ENCODE data around the gene PLXNB2. TPM values are rescaled to one million over a fixed set of nuclear protein-coding genes. Genes with fewer than 3 reads are reported as not detected.

The PLXNB2 gene
- total RNA-seq, 1 donor from 2014 or later, result 44.4 TPM

DNA sequence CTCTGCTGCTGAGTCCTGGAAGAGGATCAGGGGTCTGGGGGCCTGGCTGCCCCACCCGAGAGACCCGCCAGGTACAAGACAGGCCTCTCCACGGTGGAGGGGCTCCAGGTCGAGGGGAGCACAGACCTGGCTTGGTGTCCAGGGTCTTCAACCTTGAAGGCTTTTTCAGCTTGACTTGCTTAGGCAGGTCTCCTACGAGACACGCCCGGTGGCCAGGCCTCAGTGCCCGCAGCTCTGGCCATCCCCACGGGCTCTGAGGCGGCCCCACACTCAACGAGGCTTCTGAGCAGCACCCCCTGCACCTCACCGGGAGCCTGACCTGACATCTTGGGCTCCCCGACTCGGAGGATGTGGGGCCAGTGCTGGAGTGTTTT is 6.6 kb upstream of the PLXNB2 start:
- DNase-seq (ENCODE audit: low spot score in 2 of 2), result no peak
- FAIRE-seq, result no peak

DNA sequence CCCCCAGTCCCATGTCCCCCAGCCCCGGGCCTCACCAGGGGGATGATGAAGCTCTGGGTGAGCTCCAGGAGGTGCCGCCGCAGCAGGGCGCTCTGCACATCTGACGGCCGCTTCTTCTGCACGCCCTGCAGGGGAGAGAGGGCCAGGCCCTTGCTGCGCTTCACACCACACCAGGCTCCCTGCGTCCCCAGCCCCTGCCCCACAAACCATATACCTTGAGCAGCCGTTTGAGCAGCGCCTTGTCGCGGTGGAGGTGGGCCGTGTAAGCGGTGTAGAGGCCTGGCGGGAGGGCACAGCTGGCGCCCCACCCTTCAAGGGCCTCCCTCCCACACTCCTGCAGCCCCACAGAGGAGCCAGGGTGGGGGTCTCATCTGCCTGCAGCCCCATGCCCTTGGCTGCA is 6.2 kb upstream of the PLXNB2 start:
- FAIRE-seq, result no peak

DNA sequence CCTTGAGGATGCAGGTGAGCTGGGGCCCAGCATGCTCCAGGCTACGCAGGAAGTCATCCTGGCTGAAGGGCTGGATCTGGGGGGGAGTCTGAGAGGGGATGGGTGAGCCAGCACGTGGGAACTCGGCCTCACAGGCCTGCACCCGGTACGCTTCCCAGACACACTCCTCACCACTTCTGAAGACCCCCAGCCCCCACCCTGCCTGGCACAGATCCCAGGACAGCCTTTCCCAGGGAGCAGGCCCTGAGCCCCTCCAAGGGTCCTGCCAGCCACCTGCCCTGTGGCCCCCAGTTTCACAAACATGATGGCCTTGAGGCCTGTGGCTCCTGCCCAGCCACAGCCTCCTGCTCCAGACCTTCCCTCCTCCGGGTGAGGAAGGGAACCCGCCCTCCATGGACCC is 5.6 kb upstream of the PLXNB2 start:
- no peak for DNase-seq (ENCODE audit: low spot score in 2 of 2)
- no peak for FAIRE-seq

More for the DNA sequence above, 6.2 kb upstream of the PLXNB2 start:
- no peak for DNase-seq (ENCODE audit: low spot score in 2 of 2)

DNA sequence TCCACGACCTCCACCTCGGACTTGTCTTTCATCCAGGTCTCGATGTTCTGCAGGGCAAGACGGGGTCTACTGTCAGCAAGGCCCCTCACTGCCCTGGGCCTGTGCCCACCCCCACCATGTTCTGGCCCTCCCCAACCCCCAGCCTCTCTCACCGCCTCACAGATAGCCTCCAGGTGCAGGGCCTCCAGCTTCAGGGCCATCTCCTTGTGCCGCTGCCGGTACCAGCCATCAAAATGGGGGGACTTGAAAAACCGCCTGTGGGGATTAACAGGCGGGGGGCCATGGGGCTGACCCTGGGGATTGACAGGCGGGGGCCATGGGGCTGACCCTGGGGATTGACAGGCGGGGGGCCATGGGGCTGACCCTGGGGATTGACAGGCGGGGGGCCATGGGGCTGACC is 4.9 kb upstream of the PLXNB2 start:
- DNase-seq (ENCODE audit: low spot score in 2 of 2) (no peak), FAIRE-seq (no peak)

DNA sequence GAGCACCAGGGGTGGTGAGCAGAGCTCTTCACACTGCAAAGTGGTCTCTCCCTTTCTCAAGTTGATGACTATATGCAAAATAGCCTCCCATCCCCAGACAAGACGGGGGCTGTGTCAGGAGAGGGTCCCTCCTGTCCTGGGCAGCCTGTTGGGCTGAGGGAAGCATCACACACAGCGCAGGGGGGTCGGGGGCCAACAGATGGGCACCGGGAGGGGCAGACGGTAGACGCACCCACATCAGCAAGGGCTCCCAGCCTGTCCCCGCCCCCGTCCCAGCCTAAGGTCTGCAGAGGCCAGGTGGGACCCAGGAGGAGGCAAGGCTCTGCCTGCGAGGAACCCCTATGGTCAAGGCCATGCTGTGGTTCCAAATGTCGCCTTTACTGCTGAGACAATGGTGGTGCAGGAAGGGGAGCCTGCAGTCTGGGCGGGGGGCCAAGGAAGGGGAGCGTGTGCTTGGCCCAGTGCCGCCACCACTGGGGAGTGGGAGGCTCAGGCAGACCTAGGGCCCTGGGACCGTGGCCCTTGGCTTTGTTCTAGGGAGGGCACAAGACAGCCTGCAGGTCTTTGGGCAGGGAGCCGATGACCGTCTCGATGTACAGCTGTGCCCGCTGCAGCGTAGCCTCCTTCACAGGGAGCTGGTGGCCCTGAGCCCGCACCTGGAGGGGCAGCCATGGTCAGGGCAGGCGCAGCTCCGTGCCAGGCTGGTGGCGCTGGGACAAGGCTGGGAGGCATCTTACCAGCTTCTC is 4.3 kb upstream of the PLXNB2 start:
- no peak for DNase-seq (ENCODE audit: low spot score in 2 of 2)
- no peak for FAIRE-seq

DNA sequence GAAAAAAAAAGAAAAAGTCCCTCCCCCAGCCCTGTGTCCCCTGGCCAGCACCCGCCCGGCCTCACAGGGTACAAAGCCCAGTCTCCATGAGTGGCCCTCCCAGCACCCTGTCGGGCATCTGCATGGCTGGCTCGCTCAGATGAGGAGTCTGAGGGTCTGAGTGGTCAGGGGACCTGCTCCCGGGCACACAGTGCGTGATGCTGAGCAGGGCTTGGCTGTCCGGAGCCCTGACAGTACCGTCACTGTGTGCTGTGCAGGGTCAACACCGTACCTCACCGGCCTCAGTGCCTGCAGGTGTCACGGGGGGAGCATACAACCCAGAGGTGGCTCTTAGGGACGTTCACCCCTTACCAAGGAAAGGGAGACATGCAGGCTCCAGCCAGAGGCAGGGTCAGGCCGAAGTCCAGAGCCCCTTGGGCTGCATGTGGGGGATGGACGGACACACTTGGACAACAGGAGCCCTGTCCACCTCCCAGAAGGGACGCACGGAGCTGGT is 3.6 kb upstream of the PLXNB2 start:
- DNase-seq (ENCODE audit: low spot score in 2 of 2) (no peak), FAIRE-seq (no peak)

DNA sequence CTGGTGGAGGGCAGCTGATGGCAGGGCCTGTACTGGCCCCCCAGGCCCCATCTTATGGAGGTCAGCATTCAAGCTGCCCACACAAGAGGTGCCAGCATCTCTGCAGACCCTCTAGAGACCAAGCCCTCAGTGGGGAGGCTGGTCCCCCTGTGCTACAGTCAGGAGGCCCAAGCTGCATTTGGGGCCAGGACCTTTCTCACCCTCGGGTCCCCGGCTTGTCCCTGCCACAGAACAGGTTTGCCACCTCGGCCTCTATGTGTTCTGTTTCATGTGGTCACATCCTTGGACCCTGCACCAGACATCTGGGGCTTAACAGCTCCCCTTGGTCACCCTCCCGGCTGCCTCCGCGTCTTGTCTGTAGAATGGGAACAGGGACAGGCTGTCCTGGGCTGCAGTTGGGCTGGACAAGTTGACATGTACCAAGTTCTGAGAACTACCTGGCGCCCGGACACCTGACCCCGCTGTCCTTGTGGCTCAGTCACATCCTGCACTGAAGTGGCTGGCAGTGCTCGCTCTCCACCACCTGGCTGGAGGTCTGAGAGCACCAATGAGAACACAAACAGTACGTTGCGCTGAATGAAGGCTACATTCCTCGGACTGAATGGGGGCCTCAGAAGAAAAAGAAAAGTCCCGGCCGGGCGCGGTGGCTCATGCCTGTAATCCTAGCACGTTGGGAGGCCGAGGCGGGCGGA is 2.7 kb upstream of the PLXNB2 start:
- no peak for FAIRE-seq
- DNase-seq (ENCODE audit: low spot score in 2 of 2), result no peak

DNA sequence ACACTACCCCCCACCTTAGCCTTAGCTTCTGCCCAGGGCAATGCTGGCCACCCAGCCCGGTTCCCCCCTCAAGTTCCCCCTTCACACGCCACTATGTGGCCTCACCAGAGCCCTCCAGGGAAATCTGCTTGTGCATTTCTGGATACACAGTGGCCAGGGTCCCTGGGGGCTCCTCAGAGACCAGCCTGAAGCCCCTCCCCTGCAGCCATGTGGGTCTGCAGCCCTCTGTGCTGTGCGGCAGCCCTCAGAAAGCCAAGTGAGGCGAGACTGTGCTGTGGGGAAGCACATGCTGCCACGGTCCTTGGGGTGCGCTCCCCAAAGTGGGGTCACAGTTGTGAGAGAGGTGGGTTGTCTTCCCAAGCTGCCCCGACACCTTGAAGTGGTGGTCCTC is 2.1 kb upstream of the PLXNB2 start:
- no peak for FAIRE-seq
- no peak for DNase-seq (ENCODE audit: low spot score in 2 of 2)

DNA sequence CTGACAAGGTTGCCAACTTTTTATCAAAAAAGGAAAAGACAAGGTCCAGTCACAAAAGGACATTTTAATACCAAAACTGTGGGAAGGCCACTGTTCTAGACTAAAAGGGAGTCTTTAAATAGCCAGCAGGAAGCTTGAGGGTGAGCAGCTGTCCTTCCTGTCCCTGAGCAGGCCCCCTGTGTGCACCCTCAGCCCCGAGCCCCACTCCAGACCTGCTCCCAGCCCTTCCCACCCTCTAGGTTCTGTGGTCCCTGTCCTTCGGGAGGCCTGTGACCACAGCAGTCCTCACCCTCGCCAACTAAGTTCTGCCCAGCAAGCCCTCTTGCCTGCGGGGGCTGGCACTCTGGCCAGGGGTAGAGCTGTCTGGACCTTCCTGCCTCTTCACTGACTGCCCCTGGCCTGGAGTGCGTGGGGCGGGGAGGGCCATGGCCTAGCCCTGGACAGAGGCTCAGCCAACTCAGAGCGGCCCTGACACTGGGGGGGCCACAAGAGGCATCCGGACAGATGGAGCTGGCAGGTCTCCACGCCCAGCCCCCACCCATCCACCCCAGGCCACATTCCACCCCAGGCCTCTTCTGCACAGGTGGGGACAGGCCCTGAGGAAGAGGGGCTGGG is 1.6 kb upstream of the PLXNB2 start:
- DNase-seq (ENCODE audit: low spot score in 2 of 2), result no peak
- FAIRE-seq, result no peak

DNA sequence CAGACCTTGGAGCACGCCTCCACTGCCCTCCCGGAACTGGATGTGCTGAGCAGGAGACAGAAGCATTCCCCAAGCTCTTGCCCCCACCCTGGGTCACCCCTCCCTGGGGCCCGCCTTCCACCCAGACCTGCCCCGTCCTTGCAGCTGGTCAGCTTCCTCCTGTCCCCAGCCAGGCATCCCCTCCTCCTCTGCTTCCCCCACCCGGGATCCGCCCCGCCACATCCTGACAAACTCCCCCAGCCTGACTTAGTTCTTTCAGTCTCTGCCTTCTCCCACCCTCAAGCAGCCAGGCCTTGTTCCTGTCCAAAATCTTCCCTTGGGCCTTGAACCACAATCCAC is 1.1 kb upstream of the PLXNB2 start:
- no peak for FAIRE-seq
- DNase-seq (ENCODE audit: low spot score in 2 of 2), result no peak

DNA sequence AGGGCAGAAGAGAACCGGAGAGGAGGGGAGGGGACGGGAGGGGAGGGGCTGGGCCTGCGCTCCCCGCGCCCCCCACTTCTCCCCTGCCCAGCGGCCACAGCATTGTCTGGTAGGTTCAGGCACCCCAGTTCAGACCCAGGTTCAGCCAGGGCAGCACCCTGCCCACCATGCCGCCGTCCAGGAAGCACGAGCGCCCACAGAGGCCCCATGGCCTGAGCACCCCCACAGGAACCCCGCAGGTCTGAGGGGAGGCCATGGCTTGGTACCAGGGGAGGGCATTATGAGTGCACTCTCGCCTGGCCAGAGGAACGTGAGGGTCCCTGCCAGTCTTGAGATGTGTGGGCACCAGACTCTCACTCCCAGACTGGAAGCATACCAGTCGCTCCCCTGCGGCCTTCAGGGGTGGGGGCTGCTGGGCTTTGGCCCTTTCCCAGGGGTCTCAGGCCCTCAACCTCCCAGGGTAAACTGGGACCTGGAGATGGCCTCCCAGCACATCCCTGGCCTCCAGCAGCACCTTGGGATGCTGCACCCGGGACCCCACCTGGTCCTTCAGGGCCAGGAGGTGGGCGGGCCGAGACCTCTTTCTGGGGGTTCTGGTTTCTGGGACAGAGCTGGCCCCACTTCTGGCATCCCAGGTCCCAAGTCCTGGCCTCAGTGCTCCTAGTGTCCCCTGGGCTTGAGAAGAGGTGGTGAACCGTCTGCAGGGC is 597 bp upstream of the PLXNB2 start:
- DNase-seq (ENCODE audit: low spot score in 2 of 2), result no peak
- FAIRE-seq, result no peak

DNA sequence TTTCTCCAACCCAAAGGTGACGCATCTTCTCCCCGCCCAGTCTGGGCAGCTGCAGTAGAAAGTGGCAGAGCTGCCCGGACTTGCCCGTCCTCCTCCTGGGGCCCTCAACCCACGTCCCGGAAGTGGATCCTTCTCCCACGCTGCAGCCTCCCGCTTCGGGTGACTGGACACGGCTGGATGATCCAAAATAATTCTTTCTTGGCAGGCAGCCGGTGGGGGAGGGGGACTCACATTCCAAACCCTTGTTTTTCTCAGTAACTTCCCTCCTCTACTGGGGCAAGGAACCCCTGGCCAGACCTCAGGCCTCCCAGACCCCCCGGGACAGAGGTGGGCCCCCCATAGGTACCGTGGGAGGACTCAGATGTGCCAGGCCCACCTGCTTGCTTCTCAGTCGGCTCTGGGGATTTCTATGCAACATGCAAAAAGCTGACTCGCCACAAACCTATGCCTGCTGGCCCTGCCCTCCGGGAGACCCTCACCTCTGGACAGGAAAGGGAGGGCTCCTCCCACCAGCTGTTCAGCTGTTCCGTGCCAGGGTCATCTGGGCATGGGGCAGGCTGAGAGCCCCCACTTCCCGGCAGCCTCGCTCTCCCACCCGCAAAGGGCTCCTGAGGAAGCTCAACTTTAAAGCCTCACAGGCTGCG is 1.4 kb downstream of the PLXNB2 start:
- DNase-seq (ENCODE audit: low spot score in 2 of 2), result peak; percentile 74 to 83
- no peak for FAIRE-seq

DNA sequence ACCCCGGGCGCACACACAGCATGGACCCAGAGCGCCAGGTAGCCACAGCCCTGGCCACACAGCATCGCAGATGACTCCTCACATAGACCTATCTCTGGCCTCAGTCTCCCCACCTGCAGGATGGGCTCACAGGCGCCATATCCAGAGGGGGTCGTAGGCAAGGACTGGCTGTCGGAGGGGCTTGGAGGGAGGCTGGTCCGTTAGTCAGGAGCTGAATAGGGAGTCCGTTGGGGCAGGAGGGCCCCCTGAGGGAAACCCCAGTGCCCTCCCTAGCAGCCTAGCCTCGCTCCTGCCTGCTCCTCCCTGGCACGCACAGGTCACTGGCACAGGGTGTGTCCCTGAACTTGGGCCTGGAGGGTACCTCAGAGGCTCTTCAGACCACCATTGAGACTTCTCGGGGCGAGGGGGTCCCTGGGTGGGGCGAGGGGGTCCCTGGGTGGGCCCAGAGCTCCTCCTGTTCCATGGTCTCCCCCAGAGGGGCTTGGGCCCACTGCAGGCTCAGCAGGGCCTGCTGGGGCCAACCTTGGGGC is 2.0 kb downstream of the PLXNB2 start:
- no peak for DNase-seq (ENCODE audit: low spot score in 2 of 2)
- no peak for FAIRE-seq

DNA sequence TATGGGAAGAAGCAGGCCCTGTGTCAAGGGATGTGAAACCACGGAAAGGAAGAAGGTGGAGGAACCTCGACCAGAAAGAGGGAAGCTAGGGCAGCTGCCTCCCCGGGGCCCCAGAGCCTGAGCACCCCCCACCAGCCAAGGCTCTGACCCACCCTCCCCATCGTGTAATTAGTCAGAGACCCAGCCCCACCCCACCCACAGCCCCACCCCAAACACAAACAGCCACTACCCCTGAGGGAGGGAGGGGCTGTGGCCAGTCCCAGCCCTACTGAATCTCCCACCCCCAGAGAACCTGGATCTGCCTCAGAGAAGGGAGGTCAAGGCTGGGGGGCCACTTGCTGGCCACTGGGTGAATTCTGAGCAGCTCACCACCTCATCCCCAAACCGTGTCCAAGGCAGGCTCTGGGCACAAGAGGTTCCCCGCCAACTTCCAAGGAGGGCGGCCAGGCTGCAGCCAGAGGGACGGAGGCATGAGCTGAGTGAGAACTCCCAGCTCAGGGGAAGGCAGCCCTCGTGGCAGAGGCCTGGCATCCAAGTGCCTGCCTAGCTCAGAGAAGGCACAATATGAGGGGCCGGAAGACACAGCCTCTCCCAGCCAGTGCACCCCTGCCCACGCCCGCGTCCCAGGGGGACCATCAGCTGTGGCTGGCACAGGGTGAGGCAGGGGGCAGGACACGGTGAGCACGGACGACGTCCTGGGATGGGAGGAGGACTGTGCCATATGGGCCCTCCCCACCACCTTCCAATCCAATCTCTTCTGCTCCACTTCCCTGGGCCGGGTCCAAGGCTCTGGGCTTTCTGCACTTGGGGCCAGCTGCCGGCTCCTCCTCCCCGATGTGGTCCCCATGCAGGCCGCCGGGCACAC is 2.7 kb downstream of the PLXNB2 start:
- DNase-seq (ENCODE audit: low spot score in 2 of 2) (no peak), FAIRE-seq (no peak)

DNA sequence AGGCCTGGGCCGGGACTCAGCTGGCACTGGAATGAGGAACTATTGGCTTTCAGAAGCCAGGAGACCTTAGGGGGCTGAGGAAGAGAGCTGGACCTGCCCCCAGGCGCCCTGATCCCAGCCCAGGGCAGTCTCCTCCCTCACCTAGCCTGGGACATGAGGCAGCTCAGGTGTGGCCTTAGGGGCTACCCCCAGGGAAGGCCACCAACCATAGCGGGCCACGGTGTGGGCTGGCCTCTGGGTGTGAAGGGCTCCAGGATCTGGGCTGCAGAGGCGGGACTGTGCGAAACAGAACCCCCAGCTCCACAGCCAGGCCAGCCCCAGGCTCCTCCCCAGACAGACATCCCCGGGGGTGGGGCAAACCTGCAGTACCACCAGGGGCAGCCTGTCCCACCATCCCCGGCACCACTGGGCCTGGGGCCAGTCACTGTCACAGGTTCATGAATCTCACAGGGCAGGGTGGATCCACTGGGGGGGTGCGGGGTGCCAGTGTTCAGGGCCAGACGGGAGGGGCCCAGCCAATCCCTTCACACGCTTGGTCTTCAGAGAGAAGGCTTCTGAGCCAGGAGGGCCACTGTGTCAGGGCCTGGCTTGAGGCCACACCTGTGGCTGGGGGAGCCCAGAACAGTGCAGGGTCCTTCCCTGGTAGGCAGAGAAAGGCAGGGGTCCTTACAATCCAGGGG is 3.5 kb downstream of the PLXNB2 start:
- DNase-seq (ENCODE audit: low spot score in 2 of 2), result no peak
- no peak for FAIRE-seq

DNA sequence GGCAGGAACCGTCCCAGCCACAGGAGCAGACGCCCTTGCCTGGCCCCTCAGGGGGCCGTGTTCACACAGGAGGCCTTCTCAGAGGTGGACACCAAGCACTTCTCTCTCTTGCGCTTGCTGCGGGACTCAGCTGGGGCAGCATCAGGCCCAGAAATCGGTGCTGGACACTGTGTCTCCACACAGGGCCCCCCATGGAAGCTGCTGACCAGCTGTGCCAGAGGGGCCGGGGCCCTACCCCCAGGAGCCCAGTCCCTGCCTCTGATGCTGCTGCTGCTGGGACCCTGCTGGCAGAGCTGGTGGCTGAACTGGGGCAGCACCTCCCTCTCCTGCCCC is 4.0 kb downstream of the PLXNB2 start:
- DNase-seq (ENCODE audit: low spot score in 2 of 2) (no peak), FAIRE-seq (no peak)

DNA sequence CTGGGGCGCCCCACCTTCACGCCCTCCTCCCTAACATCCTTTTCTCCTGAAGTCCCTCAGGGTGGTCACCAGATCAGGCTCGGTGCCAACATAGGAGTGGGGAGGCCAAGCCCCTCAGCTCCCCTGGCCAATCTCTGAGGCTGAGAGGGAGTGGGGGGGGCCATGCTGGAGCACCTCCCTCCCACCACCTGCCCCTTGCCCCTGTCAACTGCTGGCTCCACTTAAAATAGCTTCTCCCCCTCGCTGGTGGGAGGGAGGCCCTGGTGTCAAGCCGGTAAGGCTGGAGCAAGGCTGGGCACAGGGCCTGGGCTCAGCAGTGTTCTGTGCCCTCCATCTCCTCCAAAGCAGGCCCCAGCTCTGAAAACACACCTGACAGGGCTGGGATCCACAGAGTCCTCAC is 4.9 kb downstream of the PLXNB2 start:
- DNase-seq (ENCODE audit: low spot score in 2 of 2), result no peak
- FAIRE-seq, result no peak

DNA sequence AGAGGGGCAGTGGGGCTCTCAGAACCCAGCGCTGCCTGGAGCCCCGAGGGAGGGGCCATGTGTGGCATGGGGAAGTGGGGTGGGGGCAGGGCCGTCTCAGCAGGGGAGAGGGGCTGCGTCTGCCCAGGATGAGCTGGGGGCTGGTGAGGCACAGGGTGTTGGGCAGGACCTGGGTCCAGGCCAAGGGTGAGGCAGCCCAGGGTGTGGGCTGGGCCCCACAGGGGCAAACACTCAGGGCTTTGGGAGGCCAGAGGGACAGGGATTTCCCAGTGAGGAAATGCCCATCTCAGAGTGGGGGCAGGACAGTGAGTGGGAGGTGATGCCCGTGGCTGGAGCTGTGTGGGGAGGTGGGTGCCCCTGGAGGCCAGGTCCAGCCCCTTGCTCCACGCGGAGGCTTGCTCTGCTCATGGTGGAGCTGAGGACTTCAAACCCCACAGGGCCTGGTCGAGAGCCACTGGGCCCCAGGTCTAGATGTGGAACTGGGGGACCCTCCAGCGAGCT is 5.4 kb downstream of the PLXNB2 start:
- no peak for FAIRE-seq
- DNase-seq (ENCODE audit: low spot score in 2 of 2), result no peak

DNA sequence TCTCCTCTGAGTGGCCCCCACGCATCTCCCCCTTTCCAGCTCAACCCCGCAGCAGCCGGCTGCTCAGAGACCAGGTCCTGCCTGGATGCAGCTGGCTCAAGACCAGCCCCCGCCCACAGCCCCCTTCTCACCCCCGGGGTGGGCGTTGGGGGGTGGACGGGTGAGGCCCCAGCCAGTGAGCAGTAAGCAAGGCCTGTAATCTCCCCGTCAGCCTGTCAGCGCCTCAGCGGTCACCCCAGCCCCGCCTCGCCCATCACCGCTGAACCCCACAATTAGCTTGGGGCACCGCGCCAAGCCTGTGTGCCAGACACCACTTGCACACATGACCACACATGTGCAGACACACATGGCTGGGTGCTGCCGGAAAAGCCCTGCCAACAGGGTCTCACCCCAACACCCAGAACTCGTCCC is 5.9 kb downstream of the PLXNB2 start:
- FAIRE-seq (no peak), DNase-seq (ENCODE audit: low spot score in 2 of 2) (no peak)

Measured in frontal cortex (tissue), 4 donors.